Activated CD4-positive, CD25-positive, alpha-beta regulatory T cell treated with anti-CD3 and anti-CD28 coated beads, Interleukin-2, amount 50 U/mL, for 24 hours (primary cell): ENCODE measurements around the gene ERAL1.
"Not testable (repeated sequence)": the region's sequence is repeated elsewhere in the genome, so short reads cannot be mapped to it uniquely, and the experiment has no call there.

Experiments
- ATAC-seq, 2 donors: fragments of 150-1000 bp; cut with Tn5 transposase; one replicate each; pipeline ENCODE4 v1.10.0; 2021; ENCODE audit warnings: mild to moderate bottlenecking in 1 of 2, moderate library complexity in 1 of 2

The ERAL1 gene

GRCh38 chr17:28854457-28855335 is at the start of gene ERAL1:
Gene ERAL1 (plus strand): TSS chr17:28855016. CDS start chr17:28855035, 19 bp downstream.
- ATAC-seq: peak; percentile 100

GRCh38 chr17:28807925-28808634 is 46.7 kb upstream of the ERAL1 start:
- no peak for ATAC-seq

GRCh38 chr17:28810437-28810836 is 44.4 kb upstream of the ERAL1 start:
- ATAC-seq: peak; percentile 54 to 66

GRCh38 chr17:28811651-28812090 is 43.1 kb upstream of the ERAL1 start:
- no peak for ATAC-seq

- ATAC-seq: peak; percentile 98 to 99
Observed at GRCh38 chr17:28812091-28812747, 42.6 kb upstream of the ERAL1 start.

- peak; percentile 24 to 36 for ATAC-seq
Observed at GRCh38 chr17:28812748-28813377, 42.0 kb upstream of the ERAL1 start.

GRCh38 chr17:28816540-28816939 is 38.3 kb upstream of the ERAL1 start:
- no peak for ATAC-seq

- ATAC-seq: no peak
Observed at GRCh38 chr17:28818819-28819221, 36.0 kb upstream of the ERAL1 start.

GRCh38 chr17:28819582-28819981 is 35.2 kb upstream of the ERAL1 start:
- ATAC-seq: no peak

- no peak for ATAC-seq
Observed at GRCh38 chr17:28827672-28828071, 27.1 kb upstream of the ERAL1 start.

- ATAC-seq: no peak
Observed at GRCh38 chr17:28828294-28829040, 26.3 kb upstream of the ERAL1 start.

- ATAC-seq: no peak
Observed at GRCh38 chr17:28834420-28834819, 20.4 kb upstream of the ERAL1 start.

- not testable (repeated sequence) for ATAC-seq
Observed at GRCh38 chr17:28836541-28836940, 18.3 kb upstream of the ERAL1 start.

- ATAC-seq: no peak
Observed at GRCh38 chr17:28839221-28839620, 15.6 kb upstream of the ERAL1 start.

- peak; percentile 3 to 7 for ATAC-seq
Observed at GRCh38 chr17:28841901-28842281, 12.9 kb upstream of the ERAL1 start.

- ATAC-seq: peak; percentile 97
Observed at GRCh38 chr17:28842282-28843012, 12.4 kb upstream of the ERAL1 start, which contains the start of gene FAM222B. Gene FAM222B (minus strand): TSS chr17:28842790. CDS start chr17:28766667, 76,123 bp downstream.

- no peak for ATAC-seq
Observed at GRCh38 chr17:28843816-28844148, 11.0 kb upstream of the ERAL1 start.

- no peak for ATAC-seq
Observed at GRCh38 chr17:28846231-28846630, 8.6 kb upstream of the ERAL1 start.

GRCh38 chr17:28846699-28847098 is 8.1 kb upstream of the ERAL1 start:
- ATAC-seq: not testable (repeated sequence)

- peak; percentile 64 to 84 for ATAC-seq
Observed at GRCh38 chr17:28848667-28849066, 6.1 kb upstream of the ERAL1 start.

- ATAC-seq: no peak
Observed at GRCh38 chr17:28849281-28849680, 5.5 kb upstream of the ERAL1 start.
